B cell (primary cell): ENCODE measurements around the gene PRKCZ. TPM values are rescaled to one million over a fixed set of nuclear protein-coding genes. Genes with fewer than 3 reads are reported as not detected.
A peak's percentile ranks its signal among the peaks of the same experiment; 100 is the strongest.

Source experiments
- ATAC-seq: fragments of 200-7000 bp; cut with Tn5 transposase; one replicate; pipeline ENCODE4 v1.10.0; 2021; ENCODE audit warnings: low read depth, mild to moderate bottlenecking, moderate number of reproducible peaks, moderate library complexity
- CTCF ChIA-PET: fragments of 350-600 bp; sonication (Branson Sonifier 250); formaldehyde crosslinking; loops from one replicate; lab custom pipeline; 2021; ENCODE audit warnings: antibody characterized with exemption, inconsistent platforms; lab: Charles Lee
- POLR2A ChIA-PET: fragments of 350-600 bp; sonication (Branson Sonifier 250); formaldehyde crosslinking; loops from one replicate; lab custom pipeline; 2021; ENCODE audit warnings: antibody characterized with exemption; lab: Charles Lee
- DNase-seq: peaks from one replicate; pipeline ENCODE4 v3.0.0; 2013
- H2AFZ ChIP-seq: 2 replicates; pipeline ENCODE4 v1.6.1; 2012; ENCODE audit warnings: mild to moderate bottlenecking, low read depth, low read length; ENCODE audit not compliant: insufficient read depth, poor library complexity, severe bottlenecking
- H3K27ac ChIP-seq, 2 donors: 1 replicate in 1 of 2; 2 replicates in 1 of 2; pipeline ENCODE4 v1.5.1; 2012 to 2013; ENCODE audit warnings: low read length in 2 of 2, mild to moderate bottlenecking in 2 of 2, moderate library complexity in 1 of 2
- H3K27me3 ChIP-seq, 4 experiments: fragments of 200-600 bp in 1 of 4; sonication (generic) in 1 of 4; replicated peaks in 1 of 4; 1 replicate in 2 of 4; 2 replicates in 2 of 4; pipeline versions ENCODE4 v1.6.1 to v1.7.0; 2013 to 2016; ENCODE audit warnings: low read length in 3 of 4, mild to moderate bottlenecking in 2 of 4, mixed read lengths in 1 of 4, moderate library complexity in 1 of 4; ENCODE audit not compliant: insufficient read depth in 4 of 4, control insufficient read depth in 3 of 4; ENCODE audit errors: control extremely low read depth in 1 of 4
- H3K36me3 ChIP-seq, 2 experiments: replicated peaks in 1 of 2; 1 replicate in 1 of 2; 2 replicates in 1 of 2; pipeline versions ENCODE4 v1.6.1 to v1.7.1; 2013; ENCODE audit warnings: low read length in 1 of 2; ENCODE audit not compliant: insufficient read depth in 2 of 2, control insufficient read depth in 1 of 2; ENCODE audit errors: control extremely low read depth in 1 of 2, extremely low read depth in 1 of 2
- H3K4me1 ChIP-seq, 2 donors: fragments of 200-600 bp in 1 of 2; sonication (generic) in 1 of 2; 1 replicate in 1 of 2; 2 replicates in 1 of 2; pipeline versions ENCODE4 v1.5.1 to v1.6.1; 2013 to 2017; ENCODE audit warnings: low read length in 2 of 2; ENCODE audit not compliant: control insufficient read depth in 2 of 2, insufficient read depth in 2 of 2
- H3K4me2 ChIP-seq: replicated peaks from 2 replicates; pipeline ENCODE3; 2012; ENCODE audit warnings: mild to moderate bottlenecking, low read depth, low read length; ENCODE audit not compliant: poor library complexity, severe bottlenecking
- H3K4me3 ChIP-seq, 5 experiments: fragments of 200-600 bp in 1 of 5; sonication (generic) in 1 of 5; 1 replicate in 3 of 5; 2 replicates in 2 of 5; pipeline versions ENCODE4 v1.5.1 to v1.7.0; 2011 to 2016; ENCODE audit warnings: low read length in 4 of 5, mild to moderate bottlenecking in 4 of 5, low read depth in 2 of 5, control low read depth in 1 of 5, moderate library complexity in 1 of 5; ENCODE audit not compliant: insufficient read depth in 1 of 5; ENCODE audit errors: control extremely low read depth in 1 of 5, extremely low read depth in 1 of 5
- H3K79me2 ChIP-seq: fragments of 200-600 bp; sonication (generic); one replicate; pipeline ENCODE4 v1.6.0; 2016; ENCODE audit warnings: low read length; ENCODE audit not compliant: control insufficient read depth, insufficient read depth
- H3K9ac ChIP-seq: fragments of 200-600 bp; sonication (generic); 2 replicates; pipeline ENCODE4 v1.6.1; 2017; ENCODE audit warnings: mild to moderate bottlenecking, low read length, moderate library complexity
- H3K9me3 ChIP-seq, 3 donors: one replicate each; pipeline versions ENCODE4 v1.6.1 to v1.7.1; 2013; ENCODE audit warnings: low read length in 2 of 3; ENCODE audit not compliant: control insufficient read depth in 2 of 3, insufficient read depth in 1 of 3; ENCODE audit errors: control extremely low read depth in 1 of 3
- H4K20me1 ChIP-seq: 2 replicates; pipeline ENCODE4 v1.6.0; 2012; ENCODE audit warnings: mild to moderate bottlenecking, low read length; ENCODE audit not compliant: insufficient read depth, control insufficient read depth, poor library complexity, severe bottlenecking
- H3K27ac Mint-ChIP-seq: one replicate; pipeline ENCODE4 v1.8.0; 2021; ENCODE audit warnings: mixed read lengths
- H3K27me3 Mint-ChIP-seq: one replicate; pipeline ENCODE4 v1.8.0; 2021; ENCODE audit warnings: mixed read lengths
- H3K4me1 Mint-ChIP-seq: one replicate; pipeline ENCODE4 v1.8.0; 2021; ENCODE audit warnings: mixed read lengths
- H3K4me3 Mint-ChIP-seq: one replicate; pipeline ENCODE4 v1.8.0; 2021; ENCODE audit warnings: mixed read lengths
- H3K9me3 Mint-ChIP-seq: one replicate; pipeline ENCODE4 v1.8.0; 2022; ENCODE audit warnings: mixed read lengths; ENCODE audit not compliant: insufficient read depth
- EZH2 ChIP-seq: IDR thresholded peaks from 2 replicates; pipeline ENCODE4 v1.6.1; 2012; ENCODE audit warnings: borderline replicate concordance, low read depth, mild to moderate bottlenecking, moderate library complexity, low read length; ENCODE audit not compliant: insufficient read depth, poor library complexity, severe bottlenecking
- WGBS: methylation state at CpG from one replicate; pipeline ENCODE4 v1.1.5; 2013; ENCODE audit warnings: missing lambda C conversion rate; ENCODE audit not compliant: insufficient coverage; 5-methylcytosine and 5-hydroxymethylcytosine counted together
- intact Hi-C: fragments of 100-400 bp; cut with micrococcal nuclease; formaldehyde crosslinking; loops from one replicate; pipeline ENCODE4 v1.10.0; 2022
- polyA plus RNA-seq: library from polyadenylated mRNA; depleted of rRNA; stranded (reverse); fragments of >200 nt; gene quantifications from 2 replicates; pipeline ENCODE4 v1.2.3, GENCODE V29; 2012
- total RNA-seq, 2 donors: library from RNA; stranded (reverse); fragments of 120-200 nt in 1 of 2; gene quantifications; 1 replicate in 1 of 2; 2 replicates in 1 of 2; pipeline versions ENCODE4 v1.2.3 to v1.2.4, GENCODE V29; 2013 to 2022
- TF ChIP-seq, protein P1 (sequence below): fragments of 200-600 bp; IDR thresholded peaks from one replicate; pipeline ENCODE4 v1.8.0; 2022; ENCODE audit warnings: antibody characterized with exemption, mild to moderate bottlenecking

PRKCZ gene
- total and polyA plus RNA-seq, 2 donors (not counting 1 experiment from before 2014, with no cell fraction given): 17.9 to 53.2 TPM

- Histone ChIP-seq H3K27ac (peak overlapping the region in 1 of 2 donors; percentile 55), H3K4me3 (peak overlapping the region in 3 of 5 experiments; percentile 50 to 68 (median 56)), H3K4me2 (peak overlapping the region; percentile 92), H2AFZ (no peak overlapping the region), H3K36me3 (no peaks in the 10 kb centered on the region), H3K27me3 (no peaks in the 10 kb centered on the region), H3K9ac (peak overlapping the region; percentile 68), H3K9me3 (peaks cover 0 to 3% (median 0%) of the 10 kb centered on the region in 3 donors), H3K4me1 (peaks cover 43 to 54% of the 10 kb centered on the region in 2 donors), H4K20me1 (no peaks in the 10 kb centered on the region), H3K79me2 (no peaks in the 10 kb centered on the region)
- POLR2A ChIA-PET: interaction anchor here (1.2 to 1.6 kb wide), 3 partner anchors 23 to 188 kb away, joined by 3 to 8 read pairs (median 6); partner anchors contain the start of genes MORN1 and RER1
- CTCF ChIA-PET: interaction anchor here (1.2 to 2.1 kb wide), 3 partner anchors 9 to 178 kb away, joined by 3 to 18 read pairs (median 6); partner anchors contain the start of gene FAAP20
- intact Hi-C loops: loop anchor here (2.0 kb wide), 2 partner anchors 15 to 383 kb away; partner anchors contain the start of gene PRXL2B
- ATAC-seq (no peak), DNase-seq (peak; percentile 39)
- no peaks in the 10 kb centered on the region for H3K9me3 Mint-ChIP-seq
- TF ChIP-seq, protein P1, sequence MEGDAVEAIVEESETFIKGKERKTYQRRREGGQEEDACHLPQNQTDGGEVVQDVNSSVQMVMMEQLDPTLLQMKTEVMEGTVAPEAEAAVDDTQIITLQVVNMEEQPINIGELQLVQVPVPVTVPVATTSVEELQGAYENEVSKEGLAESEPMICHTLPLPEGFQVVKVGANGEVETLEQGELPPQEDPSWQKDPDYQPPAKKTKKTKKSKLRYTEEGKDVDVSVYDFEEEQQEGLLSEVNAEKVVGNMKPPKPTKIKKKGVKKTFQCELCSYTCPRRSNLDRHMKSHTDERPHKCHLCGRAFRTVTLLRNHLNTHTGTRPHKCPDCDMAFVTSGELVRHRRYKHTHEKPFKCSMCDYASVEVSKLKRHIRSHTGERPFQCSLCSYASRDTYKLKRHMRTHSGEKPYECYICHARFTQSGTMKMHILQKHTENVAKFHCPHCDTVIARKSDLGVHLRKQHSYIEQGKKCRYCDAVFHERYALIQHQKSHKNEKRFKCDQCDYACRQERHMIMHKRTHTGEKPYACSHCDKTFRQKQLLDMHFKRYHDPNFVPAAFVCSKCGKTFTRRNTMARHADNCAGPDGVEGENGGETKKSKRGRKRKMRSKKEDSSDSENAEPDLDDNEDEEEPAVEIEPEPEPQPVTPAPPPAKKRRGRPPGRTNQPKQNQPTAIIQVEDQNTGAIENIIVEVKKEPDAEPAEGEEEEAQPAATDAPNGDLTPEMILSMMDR: no peak
- no peak for TF ChIP-seq EZH2
- peaks cover 41% of the 10 kb centered on the region for H3K4me1 Mint-ChIP-seq
- 90% methylated on average over 22 of the region's 25 CpGs for WGBS
- H3K27me3 Mint-ChIP-seq: no peaks in the 10 kb centered on the region
- no peak overlapping the region for H3K27ac Mint-ChIP-seq
- H3K4me3 Mint-ChIP-seq: peak overlapping the region; percentile 13
These were observed 153.6 kb downstream of the PRKCZ start for GRCh38 chr1:2203671-2204414.
